ENCODE measurements around the gene B4GALNT1. TPM values are rescaled to one million over a fixed set of nuclear protein-coding genes. Genes with fewer than 3 reads are reported as not detected.
"Not testable (repeated sequence)": the region's sequence is repeated elsewhere in the genome, so short reads cannot be mapped to it uniquely, and the experiment has no call there.

B4GALNT1 gene
- total RNA-seq, 4 donors from 2014 or later = 0.38 to 0.48 (median 0.42) TPM; not detected in 1

DNA sequence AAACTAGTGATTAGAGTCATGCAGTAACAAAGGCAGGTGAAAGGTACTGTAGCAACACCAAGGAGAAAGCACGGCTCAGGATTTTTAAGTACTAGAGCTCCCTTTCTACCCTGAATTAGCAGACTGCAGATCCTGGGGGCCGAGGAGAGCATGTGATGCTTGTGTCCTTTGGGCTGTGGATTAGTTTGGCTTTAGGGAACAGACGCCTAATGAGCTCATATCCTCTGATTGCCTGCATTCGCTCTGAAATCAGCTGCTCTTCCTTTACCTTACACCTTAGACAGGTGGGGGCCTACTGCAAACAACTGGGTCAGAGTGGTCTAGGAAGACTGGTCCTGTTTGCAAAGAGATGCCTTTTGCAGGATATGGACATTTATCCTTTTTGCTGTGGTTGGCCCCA, 39.8 kb downstream of the B4GALNT1 start:
- H3K27ac ChIP-seq = no peak overlapping the region
- 91% methylated on average over 4 of the region's 4 CpGs for WGBS
- peaks cover 2% of the 10 kb centered on the region for H3K27me3 ChIP-seq
- no peak for TF ChIP-seq POLR2A (IDR thresholded peaks at IDR 0.05)
- H3K4me1 ChIP-seq = peaks cover 27% of the 10 kb centered on the region
- no peak for DNase-seq (ENCODE audit: low spot score in 2 of 2)
- no peak overlapping the region for H3K4me3 ChIP-seq
- H3K36me3 ChIP-seq = peaks cover 35% of the 10 kb centered on the region
- H3K9me3 ChIP-seq = no peaks in the 10 kb centered on the region

DNA sequence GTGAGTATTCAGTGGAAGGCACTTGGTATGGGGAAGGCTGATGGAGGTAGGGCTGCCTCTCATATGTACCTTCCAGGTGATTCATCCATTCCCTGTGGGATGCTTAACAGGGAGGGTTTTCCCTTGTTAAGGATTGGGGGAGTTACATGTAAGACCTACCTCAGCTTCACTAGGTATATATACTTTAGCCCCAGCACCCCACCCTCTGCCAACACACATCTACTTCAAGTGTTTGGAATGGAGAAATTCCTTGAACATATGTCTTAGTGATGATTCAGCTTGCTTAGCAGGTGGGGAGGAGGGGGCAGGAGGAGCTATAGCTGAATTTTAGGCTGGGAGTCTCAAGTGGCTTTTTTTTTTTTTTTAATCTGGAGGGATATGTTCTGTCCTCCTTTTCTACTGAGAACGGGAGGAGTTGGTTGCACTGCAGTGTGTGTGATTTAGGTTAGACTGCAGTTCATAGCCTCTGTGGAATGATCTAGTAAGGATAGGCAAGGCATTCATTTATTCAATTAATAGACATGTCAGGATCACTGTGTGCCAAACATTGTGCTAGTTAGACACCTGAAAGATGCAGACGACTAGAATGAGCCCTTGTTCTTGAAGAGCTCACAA, 40.3 kb downstream of the B4GALNT1 start:
- peaks cover 30% of the 10 kb centered on the region for H3K36me3 ChIP-seq
- WGBS = 50% methylated on average over 2 of the region's 2 CpGs
- H3K27ac ChIP-seq = no peak overlapping the region
- H3K4me1 ChIP-seq = peaks cover 27% of the 10 kb centered on the region
- H3K4me3 ChIP-seq = no peak overlapping the region
- DNase-seq (ENCODE audit: low spot score in 2 of 2) = no peak
- peaks cover 7% of the 10 kb centered on the region for H3K27me3 ChIP-seq
- TF ChIP-seq, protein P1, sequence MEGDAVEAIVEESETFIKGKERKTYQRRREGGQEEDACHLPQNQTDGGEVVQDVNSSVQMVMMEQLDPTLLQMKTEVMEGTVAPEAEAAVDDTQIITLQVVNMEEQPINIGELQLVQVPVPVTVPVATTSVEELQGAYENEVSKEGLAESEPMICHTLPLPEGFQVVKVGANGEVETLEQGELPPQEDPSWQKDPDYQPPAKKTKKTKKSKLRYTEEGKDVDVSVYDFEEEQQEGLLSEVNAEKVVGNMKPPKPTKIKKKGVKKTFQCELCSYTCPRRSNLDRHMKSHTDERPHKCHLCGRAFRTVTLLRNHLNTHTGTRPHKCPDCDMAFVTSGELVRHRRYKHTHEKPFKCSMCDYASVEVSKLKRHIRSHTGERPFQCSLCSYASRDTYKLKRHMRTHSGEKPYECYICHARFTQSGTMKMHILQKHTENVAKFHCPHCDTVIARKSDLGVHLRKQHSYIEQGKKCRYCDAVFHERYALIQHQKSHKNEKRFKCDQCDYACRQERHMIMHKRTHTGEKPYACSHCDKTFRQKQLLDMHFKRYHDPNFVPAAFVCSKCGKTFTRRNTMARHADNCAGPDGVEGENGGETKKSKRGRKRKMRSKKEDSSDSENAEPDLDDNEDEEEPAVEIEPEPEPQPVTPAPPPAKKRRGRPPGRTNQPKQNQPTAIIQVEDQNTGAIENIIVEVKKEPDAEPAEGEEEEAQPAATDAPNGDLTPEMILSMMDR (IDR thresholded peaks at IDR 0.05) = no peak
- TF ChIP-seq EP300 (IDR thresholded peaks at IDR 0.05) = no peak
- no peak for TF ChIP-seq POLR2AphosphoS5 (IDR thresholded peaks at IDR 0.05)
- TF ChIP-seq POLR2A (IDR thresholded peaks at IDR 0.05) = no peak
- no peaks in the 10 kb centered on the region for H3K9me3 ChIP-seq

GRCh38 chr12:57591782-57592325, 41.1 kb downstream of the B4GALNT1 start:
- no peak overlapping the region for H3K27ac ChIP-seq
- H3K4me1 ChIP-seq = peaks cover 27% of the 10 kb centered on the region
- WGBS = 40% methylated on average over 10 of the region's 10 CpGs
- H3K27me3 ChIP-seq = peaks cover 7% of the 10 kb centered on the region
- TF ChIP-seq EP300 (IDR thresholded peaks at IDR 0.05) = no peak
- H3K4me3 ChIP-seq = peak overlapping the region; percentile 82
- peaks cover 22% of the 10 kb centered on the region for H3K36me3 ChIP-seq
- DNase-seq (ENCODE audit: low spot score in 2 of 2) = no peak
- H3K9me3 ChIP-seq = no peaks in the 10 kb centered on the region

DNA sequence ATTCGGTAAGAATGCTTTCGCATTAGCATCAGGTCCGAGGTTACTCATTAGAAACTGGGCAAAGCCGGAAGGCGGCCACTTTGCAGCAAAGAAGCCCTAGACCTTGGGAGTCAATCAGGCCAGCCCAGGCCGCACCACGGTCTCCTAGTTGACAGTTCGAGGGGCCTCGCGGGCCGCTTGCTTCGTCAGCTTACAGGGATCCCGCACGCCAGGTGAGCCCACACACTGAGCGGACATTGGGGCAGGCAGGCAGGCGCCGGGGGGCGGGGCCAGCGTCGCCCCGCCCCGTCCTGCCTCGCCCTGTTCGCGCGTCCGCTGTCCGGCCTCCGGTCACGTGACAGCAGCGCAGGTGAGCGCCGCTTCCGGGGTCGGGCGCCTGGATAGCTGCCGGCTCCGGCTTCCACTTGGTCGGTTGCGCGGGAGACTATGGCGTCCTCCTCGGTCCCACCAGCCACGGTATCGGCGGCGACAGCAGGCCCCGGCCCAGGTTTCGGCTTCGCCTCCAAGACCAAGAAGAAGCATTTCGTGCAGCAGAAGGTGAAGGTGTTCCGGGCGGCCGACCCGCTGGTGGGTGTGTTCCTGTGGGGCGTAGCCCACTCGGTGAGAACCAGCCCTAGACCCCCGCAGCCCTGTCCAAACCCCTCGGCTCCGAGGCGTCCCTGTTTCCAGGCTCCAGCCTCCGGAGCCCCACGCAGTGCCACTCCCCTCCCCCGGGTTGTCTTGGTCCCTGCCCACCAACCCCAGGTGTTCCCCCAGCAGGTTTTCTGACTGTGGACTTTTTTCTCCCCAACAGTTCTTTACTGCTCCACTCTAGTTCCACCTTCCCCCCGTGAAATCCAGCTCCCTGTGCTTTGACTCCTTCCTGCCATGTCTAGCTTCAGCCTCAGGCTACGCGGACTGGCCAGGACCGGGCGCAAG, 41.9 kb downstream of the B4GALNT1 start, which contains the start of gene PIP4K2C:
TSS of gene PIP4K2C (plus strand) at position 329 of the 918 bp plus-strand sequence. CDS start at position 427, 98 bp downstream.
- Histone ChIP-seq H3K36me3 (peaks cover 17% of the 10 kb centered on the region), H3K27me3 (peaks cover 7% of the 10 kb centered on the region), H3K4me1 (peaks cover 27% of the 10 kb centered on the region), H3K9me3 (no peaks in the 10 kb centered on the region), H3K4me3 (peak within 1 kb of the TSS; percentile 82), H3K27ac (peak within 1 kb of the TSS; percentile 65)
- TF ChIP-seq POLR2AphosphoS5 (IDR thresholded peaks at IDR 0.05) = no peak
- no peak for TF ChIP-seq EP300 (IDR thresholded peaks at IDR 0.05)
- TF ChIP-seq, protein P1 (IDR thresholded peaks at IDR 0.05) = no peak
- TF ChIP-seq POLR2A (IDR thresholded peaks at IDR 0.05) = no peak
- 1% methylated on average over 30 of the region's 69 CpGs for WGBS
- peak; percentile 78 to 85 for DNase-seq (ENCODE audit: low spot score in 2 of 2)

GRCh38 chr12:57590479-57590863, 42.5 kb downstream of the B4GALNT1 start:
- H3K9me3 ChIP-seq = no peaks in the 10 kb centered on the region
- WGBS = 12% methylated on average over 2 of the region's 2 CpGs
- H3K4me3 ChIP-seq = peak overlapping the region; percentile 82
- H3K27me3 ChIP-seq = peaks cover 7% of the 10 kb centered on the region
- peaks cover 27% of the 10 kb centered on the region for H3K4me1 ChIP-seq
- no peak overlapping the region for H3K27ac ChIP-seq
- peaks cover 10% of the 10 kb centered on the region for H3K36me3 ChIP-seq
- no peak for DNase-seq (ENCODE audit: low spot score in 2 of 2)
- TF ChIP-seq POLR2A (IDR thresholded peaks at IDR 0.05) = no peak
- TF ChIP-seq, protein P1 (IDR thresholded peaks at IDR 0.05) = no peak
- no peak for TF ChIP-seq EP300 (IDR thresholded peaks at IDR 0.05)
- TF ChIP-seq POLR2AphosphoS5 (IDR thresholded peaks at IDR 0.05) = no peak

GRCh38 chr12:57588951-57589610, 43.9 kb downstream of the B4GALNT1 start:
- peaks cover 27% of the 10 kb centered on the region for H3K4me1 ChIP-seq

More at GRCh38 chr12:57588951-57589610, 43.9 kb downstream of the B4GALNT1 start:
- not testable (repeated sequence) for H3K36me3 ChIP-seq; H3K4me3 ChIP-seq; H3K27ac ChIP-seq; H3K9me3 ChIP-seq; DNase-seq (ENCODE audit: low spot score in 2 of 2); H3K27me3 ChIP-seq
- WGBS = 96% methylated on average over 15 of the region's 15 CpGs
